ENCODE results near the gene DPEP3. TPM values are rescaled to one million over a fixed set of nuclear protein-coding genes. Genes with fewer than 3 reads are reported as not detected.

The DPEP3 gene
- total RNA-seq, 2 donors from 2014 or later = not detected

Other genes starting within 250 kb of the DPEP3 start
- 10 to 100 TPM; 10.9 to 14.3 TPM for gene RANBP10, start 173.9 kb downstream of the DPEP3 start, total RNA-seq
- gene TSNAXIP1, start 173.6 kb downstream of the DPEP3 start, total RNA-seq = under 1 TPM; 0.55 to 0.74 TPM
- gene THAP11, start 138.2 kb downstream of the DPEP3 start, total RNA-seq = 10 to 100 TPM; 24.5 to 24.7 TPM
- gene NUTF2, start 133.6 kb downstream of the DPEP3 start, total RNA-seq = 10 to 100 TPM; 59.8 to 73.9 TPM
- 10 to 100 TPM; 22.1 to 22.2 TPM for gene CENPT, start 132.8 kb downstream of the DPEP3 start, total RNA-seq
- gene EDC4, start 107.4 kb downstream of the DPEP3 start, total RNA-seq = 10 to 100 TPM; 23.3 to 31.5 TPM
- under 1 TPM in 1 of 2 donors, not detected in 1; 0.50 TPM for gene NRN1L, start 95.6 kb downstream of the DPEP3 start, total RNA-seq
- 10 to 100 TPM; 21.0 to 27.3 TPM for gene PSKH1, start 87.2 kb downstream of the DPEP3 start, total RNA-seq
- gene CTRL, start 48.6 kb downstream of the DPEP3 start, total RNA-seq = under 1 TPM; 0.76 to 0.97 TPM
- gene PSMB10, start 43.6 kb downstream of the DPEP3 start, total RNA-seq = 10 to 100 TPM; 54.9 to 64.5 TPM
- 10 to 100 TPM; 12.8 to 22.6 TPM for gene LCAT, start 36.4 kb downstream of the DPEP3 start, total RNA-seq
- 10 to 100 TPM; 52.0 to 98.2 TPM for gene SLC12A4, start 11.9 kb downstream of the DPEP3 start, total RNA-seq
- 1 to 10 TPM; 1.1 to 2.7 TPM for gene DPEP2, start 19.0 kb upstream of the DPEP3 start, total RNA-seq
- not detected for gene DPEP2NB, start 35.4 kb upstream of the DPEP3 start, total RNA-seq
- gene DDX28, start 42.7 kb upstream of the DPEP3 start, total RNA-seq = 1 to 10 TPM; 7.2 to 8.4 TPM
- 1 to 10 TPM; 6.9 to 7.2 TPM for gene DUS2, start 42.8 kb upstream of the DPEP3 start, total RNA-seq
- gene NFATC3, start 104.9 kb upstream of the DPEP3 start, total RNA-seq = 10 to 100 TPM; 25.9 to 28.9 TPM